Measurements from ENCODE around the gene TREX2. TPM values are rescaled to one million over a fixed set of nuclear protein-coding genes. Genes with fewer than 3 reads are reported as not detected.

Gene TREX2
- total RNA-seq, 1 experiment from 2014 or later: not detected

- DNase-seq (ENCODE audit: low spot score): no peak
- in situ Hi-C loops (cut with HindIII; ENCODE audit: low sequenced_read_pairs): no loop called here
Measured at GRCh38 chrX:153477364-153477857, 31.6 kb upstream of the TREX2 start.

- DNase-seq (ENCODE audit: low spot score): no peak
- in situ Hi-C loops (cut with HindIII; ENCODE audit: low sequenced_read_pairs): no loop called here
Measured at GRCh38 chrX:153476666-153477363, 31.0 kb upstream of the TREX2 start.

GRCh38 chrX:153475751-153476281 lies 30.0 kb upstream of the TREX2 start:
- no peak for DNase-seq (ENCODE audit: low spot score)
- in situ Hi-C loops (cut with HindIII; ENCODE audit: low sequenced_read_pairs): no loop called here

- DNase-seq (ENCODE audit: low spot score): no peak
- in situ Hi-C loops (cut with HindIII; ENCODE audit: low sequenced_read_pairs): no loop called here
Measured at GRCh38 chrX:153475271-153475670, 29.4 kb upstream of the TREX2 start.

- no peak for DNase-seq (ENCODE audit: low spot score)
- in situ Hi-C loops (cut with HindIII; ENCODE audit: low sequenced_read_pairs): no loop called here
Measured at GRCh38 chrX:153474718-153475117, 28.9 kb upstream of the TREX2 start.

GRCh38 chrX:153474266-153474665 lies 28.4 kb upstream of the TREX2 start:
- in situ Hi-C loops (cut with HindIII; ENCODE audit: low sequenced_read_pairs): no loop called here
- no peak for DNase-seq (ENCODE audit: low spot score)

- DNase-seq (ENCODE audit: low spot score): no peak
- in situ Hi-C loops (cut with HindIII; ENCODE audit: low sequenced_read_pairs): no loop called here
Measured at GRCh38 chrX:153473126-153473525, 27.3 kb upstream of the TREX2 start.

- in situ Hi-C loops (cut with HindIII; ENCODE audit: low sequenced_read_pairs): no loop called here
- no peak for DNase-seq (ENCODE audit: low spot score)
Measured at GRCh38 chrX:153471663-153472280, 25.9 kb upstream of the TREX2 start.

GRCh38 chrX:153470411-153471363 lies 24.8 kb upstream of the TREX2 start, which contains the start of gene HAUS7:
HAUS7 (minus strand) TSS chrX:153470576; CDS start chrX:153470557, 19 bp downstream.
- DNase-seq (ENCODE audit: low spot score): peak; percentile 89
- in situ Hi-C loops (cut with HindIII; ENCODE audit: low sequenced_read_pairs): no loop called here

- in situ Hi-C loops (cut with HindIII; ENCODE audit: low sequenced_read_pairs): no loop called here
- DNase-seq (ENCODE audit: low spot score): no peak
Measured at GRCh38 chrX:153469811-153470410, 24.1 kb upstream of the TREX2 start.

GRCh38 chrX:153468008-153468580 lies 22.2 kb upstream of the TREX2 start:
- DNase-seq (ENCODE audit: low spot score): no peak
- in situ Hi-C loops (cut with HindIII; ENCODE audit: low sequenced_read_pairs): no loop called here

- in situ Hi-C loops (cut with HindIII; ENCODE audit: low sequenced_read_pairs): no loop called here
- DNase-seq (ENCODE audit: low spot score): no peak
Measured at GRCh38 chrX:153465691-153466380, 20.0 kb upstream of the TREX2 start.

GRCh38 chrX:153464116-153464515 lies 18.3 kb upstream of the TREX2 start:
- no peak for DNase-seq (ENCODE audit: low spot score)
- in situ Hi-C loops (cut with HindIII; ENCODE audit: low sequenced_read_pairs): no loop called here

- in situ Hi-C loops (cut with HindIII; ENCODE audit: low sequenced_read_pairs): no loop called here
- no peak for DNase-seq (ENCODE audit: low spot score)
Measured at GRCh38 chrX:153463556-153463955, 17.7 kb upstream of the TREX2 start.

- DNase-seq (ENCODE audit: low spot score): no peak
- in situ Hi-C loops (cut with HindIII; ENCODE audit: low sequenced_read_pairs): no loop called here
Measured at GRCh38 chrX:153463031-153463430, 17.2 kb upstream of the TREX2 start.

- in situ Hi-C loops (cut with HindIII; ENCODE audit: low sequenced_read_pairs): no loop called here
- DNase-seq (ENCODE audit: low spot score): no peak
Measured at GRCh38 chrX:153462291-153462690, 16.4 kb upstream of the TREX2 start.

GRCh38 chrX:153460826-153461225 lies 15.0 kb upstream of the TREX2 start:
- in situ Hi-C loops (cut with HindIII; ENCODE audit: low sequenced_read_pairs): no loop called here
- peak; percentile 62 for DNase-seq (ENCODE audit: low spot score)

GRCh38 chrX:153459986-153460385 lies 14.1 kb upstream of the TREX2 start:
- in situ Hi-C loops (cut with HindIII; ENCODE audit: low sequenced_read_pairs): no loop called here
- DNase-seq (ENCODE audit: low spot score): no peak

All from G401 (cell line).